ENCODE results near the gene PKP2.
"Not testable (repeated sequence)": the region's sequence is repeated elsewhere in the genome, so short reads cannot be mapped to it uniquely, and the experiment has no call there.

The PKP2 gene

DNA sequence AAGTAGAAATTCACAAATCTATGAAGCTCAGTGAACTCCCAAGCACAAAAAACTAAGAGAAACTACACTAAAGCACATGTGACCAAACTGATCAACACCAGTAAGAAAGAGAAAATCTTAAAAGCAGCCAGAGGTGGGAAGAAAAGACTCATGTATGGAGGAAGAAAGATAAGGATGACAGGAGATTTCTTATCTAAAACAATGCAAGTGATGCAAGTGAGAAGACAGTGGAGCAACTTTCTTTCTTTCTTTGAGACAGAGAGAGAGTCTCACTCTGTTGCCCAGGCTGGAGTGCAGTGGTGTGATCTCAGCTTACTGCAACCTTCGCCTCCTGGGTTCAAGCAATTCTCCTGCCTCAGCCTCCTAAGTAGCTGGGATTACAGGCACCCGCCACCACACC is 34.9 kb downstream of the PKP2 start:
- DNase-seq (ENCODE audit: low read depth in 2 of 2), result not testable (repeated sequence)

DNA sequence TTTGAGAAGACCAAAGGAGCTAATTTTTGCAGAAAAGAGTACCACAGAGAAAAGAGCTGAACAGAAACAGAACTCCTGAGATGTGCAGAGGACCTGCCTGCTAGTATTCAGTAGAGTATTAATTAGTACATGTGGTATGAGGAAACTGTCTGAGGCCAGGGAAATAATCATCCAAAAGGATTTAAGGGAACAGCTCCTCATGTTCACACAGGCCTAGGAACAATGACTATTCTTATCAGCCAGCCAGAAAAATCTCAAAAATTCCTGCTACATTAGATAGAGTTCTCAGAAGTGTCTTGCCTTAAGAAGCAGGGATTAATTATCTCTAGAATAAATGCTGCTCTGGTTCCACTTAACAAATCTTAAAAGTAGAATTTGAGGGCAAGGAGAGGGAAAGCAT is 36.4 kb downstream of the PKP2 start:
- no peak for DNase-seq (ENCODE audit: low read depth in 2 of 2)

DNA sequence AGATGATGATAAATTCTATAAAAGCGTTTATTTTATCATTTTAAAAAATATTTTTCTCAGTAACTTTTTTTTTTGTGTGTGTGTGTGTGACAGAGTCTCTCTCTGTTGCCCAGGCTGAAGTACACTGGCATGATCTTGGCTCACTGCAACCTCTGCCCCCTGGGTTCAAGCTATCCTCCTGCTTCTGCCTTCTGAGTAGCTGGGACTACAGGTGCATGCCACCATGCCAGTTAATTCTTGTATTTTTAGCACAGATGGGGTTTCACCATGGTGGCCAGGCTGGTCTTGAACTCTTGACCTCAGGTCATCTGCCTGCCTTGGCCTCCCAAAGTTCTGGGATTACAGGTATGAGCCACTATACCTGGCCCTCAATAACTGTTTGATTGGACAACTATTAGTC is 37.2 kb downstream of the PKP2 start:
- no peak for DNase-seq (ENCODE audit: low read depth in 2 of 2)

- DNase-seq (ENCODE audit: low read depth in 2 of 2), result no peak
Measured at GRCh38 chr12:32854716-32855115, 41.9 kb downstream of the PKP2 start.

DNA sequence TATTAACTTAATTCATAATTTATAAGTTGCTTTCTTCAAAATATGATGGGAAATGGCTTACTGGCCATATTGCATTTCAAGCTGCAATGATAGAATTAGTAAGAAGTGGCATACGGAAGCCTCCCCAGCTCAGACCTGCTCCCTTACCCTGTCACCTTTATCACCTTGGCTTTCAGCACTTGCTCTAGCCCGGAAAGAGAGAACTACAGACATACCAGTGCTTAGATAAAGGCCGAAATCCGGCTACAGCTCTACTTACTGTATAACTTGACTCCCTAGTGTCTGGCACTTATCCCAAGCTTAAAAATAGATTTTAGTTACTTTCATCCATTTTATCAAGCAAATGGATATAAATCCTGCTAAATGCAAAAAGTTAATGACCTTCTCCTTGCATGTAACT is 42.5 kb downstream of the PKP2 start:
- DNase-seq (ENCODE audit: low read depth in 2 of 2), result no peak

GRCh38 chr12:32847287-32847686 is 49.3 kb downstream of the PKP2 start:
- DNase-seq (ENCODE audit: low read depth in 2 of 2), result no peak

- no peak for DNase-seq (ENCODE audit: low read depth in 2 of 2)
Measured at GRCh38 chr12:32846053-32846452, 50.5 kb downstream of the PKP2 start.

DNA sequence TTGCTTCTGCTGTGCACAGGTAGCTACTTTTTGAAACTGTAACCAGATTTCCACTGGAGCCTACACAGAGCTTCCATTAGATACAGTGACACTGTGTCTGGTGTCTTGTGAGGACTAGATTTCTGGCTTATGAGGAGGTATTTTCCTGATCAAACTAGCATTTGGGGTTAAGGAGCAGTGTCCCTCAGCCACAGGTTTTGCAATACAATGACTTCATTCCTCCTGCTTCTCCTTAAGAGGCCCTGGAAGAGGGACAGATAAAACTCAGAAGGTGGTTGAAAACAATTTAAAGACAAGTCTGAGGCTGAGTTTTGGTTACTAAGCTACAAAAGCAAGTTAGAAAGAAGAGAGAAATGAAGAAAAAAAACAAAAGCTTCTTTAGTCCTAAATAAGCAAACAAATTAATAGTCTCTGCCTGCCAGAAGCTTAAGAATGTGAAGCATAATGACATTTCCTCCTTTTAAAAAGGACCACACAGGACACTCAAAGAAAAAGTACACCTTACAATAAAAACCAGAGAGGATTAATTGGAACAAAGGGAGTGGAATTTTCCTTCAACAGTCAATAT is 53.0 kb downstream of the PKP2 start:
- DNase-seq (ENCODE audit: low read depth in 2 of 2), result no peak

GRCh38 chr12:32841061-32841460 is 55.5 kb downstream of the PKP2 start:
- DNase-seq (ENCODE audit: low read depth in 2 of 2), result no peak

- DNase-seq (ENCODE audit: low read depth in 2 of 2), result no peak
Measured at GRCh38 chr12:32839828-32840227, 56.7 kb downstream of the PKP2 start.

DNA sequence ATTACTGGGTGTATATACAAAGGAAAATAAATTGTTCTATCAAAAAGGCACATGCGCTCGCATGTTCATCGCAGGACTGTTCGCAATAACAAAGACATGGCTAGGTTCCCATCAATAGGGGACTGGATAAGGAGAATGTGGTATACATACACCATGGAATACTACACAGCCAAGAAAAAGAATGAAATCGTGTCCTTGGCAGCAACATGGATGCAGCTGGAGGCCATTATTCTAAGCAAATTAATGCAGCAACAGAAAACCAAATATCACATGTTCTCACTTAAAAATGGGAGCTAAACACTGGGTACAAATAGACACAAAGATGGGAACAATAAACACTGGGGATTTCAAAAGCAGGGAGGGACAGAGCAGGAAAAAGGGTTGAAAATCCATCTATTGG is 58.6 kb downstream of the PKP2 start:
- no peak for DNase-seq (ENCODE audit: low read depth in 2 of 2)

DNA sequence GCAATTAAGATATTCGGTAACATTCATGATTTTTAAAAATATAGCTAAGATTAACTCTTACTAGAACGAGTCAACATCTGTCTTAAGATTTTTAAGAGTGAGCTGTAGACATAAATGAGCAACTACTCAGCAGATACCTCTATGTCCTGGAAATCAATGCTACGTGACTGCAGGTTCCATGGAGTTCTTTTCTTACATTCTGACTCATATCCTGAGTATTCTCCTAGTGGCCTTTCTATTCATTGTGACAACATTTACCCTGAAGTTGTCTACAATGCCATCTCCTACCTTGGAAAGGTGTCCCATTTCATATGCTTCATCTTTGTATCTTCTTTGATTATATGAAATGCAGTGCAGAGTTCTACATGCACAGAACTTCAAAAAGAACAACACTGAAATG is 59.9 kb downstream of the PKP2 start:
- DNase-seq (ENCODE audit: low read depth in 2 of 2), result no peak

DNA sequence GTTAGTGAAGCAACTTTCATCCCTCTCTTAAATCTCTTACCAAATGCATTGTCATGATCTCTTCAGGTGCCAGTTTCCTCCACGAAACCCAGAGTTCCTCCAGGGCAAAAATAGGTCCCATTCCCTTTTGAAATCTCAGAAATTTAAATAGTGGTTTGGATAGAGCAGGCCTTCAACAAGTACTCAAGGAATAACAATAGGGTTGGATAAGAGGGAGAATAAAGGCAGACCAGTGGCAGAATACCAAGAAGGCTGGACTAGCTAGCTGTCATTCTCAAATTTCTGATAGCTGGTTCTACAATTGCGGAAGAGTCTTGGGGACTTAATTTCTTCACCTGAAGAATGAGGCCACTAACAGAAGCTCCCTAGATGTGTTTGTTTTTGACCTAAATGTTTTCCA is 62.5 kb downstream of the PKP2 start:
- no peak for DNase-seq (ENCODE audit: low read depth in 2 of 2)

DNA sequence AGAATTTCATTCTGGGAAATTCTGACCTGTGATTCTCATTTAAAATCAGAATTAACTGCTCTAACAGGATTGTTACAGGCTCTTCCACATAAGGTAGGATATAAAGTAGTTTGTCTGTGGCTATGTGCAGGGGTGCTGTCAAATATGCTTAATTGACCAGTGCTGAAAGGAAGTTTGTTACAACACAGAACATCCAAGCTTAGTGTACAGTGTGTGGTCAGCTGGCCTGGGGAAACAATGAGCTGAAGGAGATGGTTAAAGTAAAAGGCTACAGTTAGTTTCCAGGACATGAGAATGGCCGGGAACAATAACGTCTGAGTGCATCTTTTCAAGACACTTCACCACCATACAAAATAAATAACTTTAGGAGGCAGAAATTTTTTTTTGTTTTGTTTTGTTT is 68.0 kb downstream of the PKP2 start:
- no peak for DNase-seq (ENCODE audit: low read depth in 2 of 2)

DNA sequence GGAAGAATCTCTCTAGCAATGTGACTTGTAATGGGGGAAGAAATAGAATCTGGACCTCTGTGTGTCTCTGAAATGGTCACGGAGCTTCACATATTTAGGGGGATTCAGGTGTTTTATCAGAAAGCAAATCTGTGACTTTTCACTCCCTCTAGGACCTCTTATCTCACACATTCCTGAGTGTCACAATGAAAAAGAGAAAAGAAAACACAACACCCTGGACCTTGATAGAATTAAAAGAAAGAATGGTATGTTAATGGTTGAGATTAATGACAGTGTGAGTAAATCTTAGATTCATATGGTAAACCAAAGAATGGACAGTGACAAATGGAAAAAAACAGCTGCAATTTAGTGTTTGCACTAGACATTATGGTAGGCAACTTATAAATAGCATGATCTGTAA is 68.5 kb downstream of the PKP2 start:
- no peak for DNase-seq (ENCODE audit: low read depth in 2 of 2)

GRCh38 chr12:32826807-32827412 is 69.7 kb downstream of the PKP2 start:
- DNase-seq (ENCODE audit: low read depth in 2 of 2), result no peak

- no peak for DNase-seq (ENCODE audit: low read depth in 2 of 2)
Measured at GRCh38 chr12:32824596-32824995, 72.0 kb downstream of the PKP2 start.

DNA sequence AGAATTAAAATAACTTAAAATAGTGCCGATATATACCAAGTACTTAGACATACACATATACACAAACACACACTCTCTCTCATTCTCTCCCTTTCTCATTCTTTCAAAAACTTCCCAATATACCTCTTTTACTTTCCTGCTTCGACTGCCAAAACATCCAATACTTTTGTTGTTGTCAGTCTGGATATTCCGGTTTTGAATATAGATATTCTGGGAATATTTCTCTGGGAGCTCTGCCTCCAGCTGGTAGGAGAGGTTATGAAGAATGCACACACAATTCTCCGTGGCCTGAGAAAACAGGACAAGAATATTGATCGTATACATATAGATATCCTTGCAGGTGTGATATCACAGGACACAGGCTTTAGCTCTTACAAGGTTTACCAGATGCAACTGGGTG is 74.2 kb downstream of the PKP2 start:
- no peak for DNase-seq (ENCODE audit: low read depth in 2 of 2)

GRCh38 chr12:32821710-32822109 is 74.9 kb downstream of the PKP2 start:
- DNase-seq (ENCODE audit: low read depth in 2 of 2), result no peak

- DNase-seq (ENCODE audit: low read depth in 2 of 2), result no peak
Measured at GRCh38 chr12:32821293-32821692, 75.3 kb downstream of the PKP2 start.

DNA sequence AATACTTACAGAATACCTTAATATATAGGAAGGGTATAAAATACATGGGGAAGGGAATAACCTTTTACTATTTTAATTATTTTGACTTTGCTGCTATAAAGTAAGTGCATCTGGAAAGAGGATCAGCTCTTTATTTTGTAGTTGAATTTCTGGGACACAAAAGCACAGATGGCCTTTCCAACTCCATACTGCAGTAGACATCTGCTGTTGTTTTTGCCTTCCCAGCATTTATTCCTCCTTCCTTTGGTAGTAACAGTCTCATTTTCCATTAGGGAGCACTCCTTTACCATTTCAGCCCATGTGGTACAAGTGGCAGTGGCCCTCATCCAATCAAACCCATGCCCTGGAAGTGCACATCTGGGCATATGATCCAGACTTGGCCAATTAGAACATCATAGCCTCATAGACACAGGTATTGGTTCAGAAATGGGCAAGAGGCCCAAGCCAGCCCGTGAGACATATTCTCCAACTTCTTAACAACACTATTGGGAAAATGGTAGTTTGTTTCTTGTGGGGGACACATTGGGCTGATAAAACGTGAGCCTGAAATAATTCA is 76.1 kb downstream of the PKP2 start:
- DNase-seq (ENCODE audit: low read depth in 2 of 2), result no peak

GRCh38 chr12:32819424-32819823 is 77.2 kb downstream of the PKP2 start:
- no peak for DNase-seq (ENCODE audit: low read depth in 2 of 2)

GRCh38 chr12:32811686-32812392 is 84.7 kb downstream of the PKP2 start:
- no peak for DNase-seq (ENCODE audit: low read depth in 2 of 2)
